GM21737 (cell line): ENCODE results near the gene PRKAG1.

Experiments
- ATAC-seq: cut with Tn5 transposase; IDR thresholded peaks from one replicate; pipeline ENCODE4 v1.9.1; 2021; ENCODE audit warnings: mild to moderate bottlenecking, moderate library complexity; ENCODE audit not compliant: unreplicated experiment

The PRKAG1 gene

DNA sequence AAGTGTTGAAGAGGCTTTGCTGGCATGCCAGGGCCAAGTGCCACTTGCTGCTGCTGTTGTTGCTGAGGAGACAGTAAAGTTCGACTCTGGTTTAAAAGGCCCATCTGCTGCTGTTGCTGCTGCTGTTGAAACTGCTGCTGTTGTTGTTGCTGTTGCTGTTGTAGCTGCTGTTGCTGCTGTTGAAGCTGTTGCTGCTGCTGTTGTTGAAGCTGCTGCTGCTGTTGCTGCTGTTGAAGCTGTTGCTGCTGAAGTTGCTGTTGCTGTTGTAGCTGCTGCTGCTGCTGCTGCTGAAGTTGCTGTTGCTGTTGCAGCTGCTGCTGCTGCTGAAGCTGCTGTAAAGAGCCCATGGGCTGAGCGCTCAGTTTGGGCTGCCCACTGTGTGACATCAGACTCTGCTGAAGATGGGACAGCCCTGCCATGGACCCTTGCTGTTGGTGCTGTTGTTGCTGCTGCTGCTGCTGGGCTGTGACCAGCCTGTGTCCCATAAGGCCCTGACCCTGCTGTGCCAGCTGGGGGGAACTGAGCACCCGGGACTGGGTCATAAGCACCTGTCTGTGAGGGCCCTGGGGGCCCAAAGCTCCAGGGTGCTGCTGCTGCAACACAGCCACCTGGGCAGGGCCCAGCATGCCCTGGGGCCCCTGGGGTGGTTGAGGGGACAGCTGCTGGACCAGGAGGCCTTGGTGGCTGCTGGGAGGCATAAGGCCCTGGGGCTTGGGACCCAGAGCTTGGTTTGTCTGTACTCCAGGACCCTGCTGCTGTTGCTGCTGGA is 14.3 kb upstream of the PRKAG1 start:
- no peak for ATAC-seq

DNA sequence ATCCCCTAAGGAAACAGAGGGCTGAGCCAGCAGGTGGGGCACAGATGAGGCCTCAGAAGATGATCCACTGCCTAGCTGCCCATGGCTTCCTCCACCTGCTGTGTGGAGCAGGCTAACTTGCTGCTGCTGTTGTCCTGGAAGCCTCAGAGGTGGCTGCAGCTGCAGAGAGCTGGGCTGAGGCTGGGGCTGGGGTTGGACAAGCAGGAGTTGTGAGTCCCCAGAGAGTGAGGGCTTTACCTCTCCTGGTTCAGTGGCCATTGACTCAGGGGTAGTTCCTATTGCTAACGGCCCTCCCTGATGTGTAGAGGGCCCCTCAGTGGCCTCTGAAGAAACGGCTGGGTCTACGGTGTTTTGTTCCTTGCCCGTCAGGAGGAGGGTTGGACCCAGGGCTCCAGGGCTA is 13.7 kb upstream of the PRKAG1 start:
- no peak for ATAC-seq

DNA sequence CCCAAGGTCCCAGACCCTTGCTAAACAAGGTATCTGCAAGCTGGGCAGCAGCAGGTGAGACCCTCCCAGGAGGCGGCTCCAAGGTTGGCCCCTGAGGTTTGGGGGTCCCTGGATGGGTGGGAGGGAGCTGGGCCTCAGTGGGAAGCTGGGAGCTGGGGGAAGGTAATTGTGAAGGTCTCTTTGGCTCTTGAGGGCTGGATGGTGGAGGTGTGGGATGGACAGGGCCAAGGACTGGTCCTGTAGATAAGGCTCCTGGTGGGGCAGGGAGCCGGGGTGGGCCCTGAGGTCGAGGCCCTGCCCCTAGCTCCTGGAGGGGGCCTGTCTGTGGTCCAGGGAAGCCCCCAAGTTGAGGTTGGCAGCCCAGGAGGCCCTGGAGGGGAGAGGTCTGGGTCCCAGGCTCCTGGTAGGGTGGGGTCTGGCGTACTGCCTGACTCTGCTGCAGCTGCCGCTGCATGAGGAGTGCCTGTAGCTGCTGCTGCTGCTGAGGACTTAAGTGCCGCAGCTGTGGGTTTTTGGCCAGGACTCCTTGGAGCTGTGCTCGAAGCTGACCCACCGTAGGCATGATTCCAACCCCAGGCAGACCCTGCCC is 13.1 kb upstream of the PRKAG1 start:
- ATAC-seq = no peak

DNA sequence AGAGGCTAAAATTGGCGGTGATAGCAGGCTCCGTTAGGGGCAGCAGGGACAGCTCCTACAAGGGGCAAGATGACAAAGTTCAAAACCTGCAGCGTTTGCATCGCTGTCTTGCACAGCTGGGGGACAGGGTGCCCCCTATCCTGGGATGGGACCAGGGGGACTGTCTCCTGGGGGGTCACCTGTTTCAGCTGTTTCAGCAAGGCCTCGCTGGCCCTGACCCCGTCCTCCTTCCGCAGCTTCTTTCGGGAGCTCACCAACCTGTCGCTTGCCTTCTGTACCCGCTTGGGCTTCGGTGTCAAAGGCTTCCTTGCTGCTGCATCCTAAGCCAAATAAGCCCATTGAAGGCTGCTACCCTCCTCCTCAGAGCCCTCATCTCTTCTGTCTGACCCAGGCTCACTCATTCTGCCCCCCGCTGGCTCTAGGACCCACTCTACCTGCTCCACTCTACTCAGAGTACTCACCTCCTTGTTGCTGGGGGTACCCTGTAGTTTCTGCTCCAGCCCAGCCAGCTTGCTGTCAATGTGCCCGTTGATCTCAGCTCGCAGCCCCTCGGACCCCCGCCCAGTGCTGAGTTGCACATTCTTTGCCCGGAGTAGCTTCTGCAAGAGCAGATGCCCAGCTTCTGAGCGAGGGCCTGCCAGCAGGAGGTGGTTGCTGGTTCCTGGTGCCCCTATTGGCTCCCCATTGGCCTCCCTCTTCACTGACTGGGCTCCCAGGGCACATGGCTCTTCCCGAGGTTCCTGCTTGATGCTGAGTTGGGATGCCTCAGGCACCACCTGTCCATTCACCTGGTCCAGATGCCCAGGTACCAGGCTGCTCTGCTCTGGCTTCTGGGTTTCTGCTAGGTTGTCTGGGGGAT is 12.4 kb upstream of the PRKAG1 start:
- no peak for ATAC-seq

DNA sequence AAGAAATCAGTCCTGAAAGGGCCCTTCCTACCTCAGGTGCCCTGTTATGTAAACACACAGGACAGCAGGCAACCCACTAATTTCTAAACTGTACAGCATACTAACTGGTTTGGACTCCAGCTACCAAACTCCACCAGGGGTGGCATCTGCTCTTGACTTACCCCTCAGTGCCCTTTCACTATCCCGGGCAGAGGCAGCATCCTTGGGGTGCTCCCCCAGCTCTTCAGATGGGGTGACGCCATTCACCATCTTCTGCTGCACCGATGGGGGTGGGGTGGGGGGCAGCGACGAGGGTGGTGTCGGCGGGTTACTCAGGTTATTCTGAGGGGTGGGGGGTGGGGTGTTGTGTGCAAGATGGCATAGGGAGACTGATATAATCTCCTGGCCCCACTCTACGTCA is 11.5 kb upstream of the PRKAG1 start:
- ATAC-seq = no peak

DNA sequence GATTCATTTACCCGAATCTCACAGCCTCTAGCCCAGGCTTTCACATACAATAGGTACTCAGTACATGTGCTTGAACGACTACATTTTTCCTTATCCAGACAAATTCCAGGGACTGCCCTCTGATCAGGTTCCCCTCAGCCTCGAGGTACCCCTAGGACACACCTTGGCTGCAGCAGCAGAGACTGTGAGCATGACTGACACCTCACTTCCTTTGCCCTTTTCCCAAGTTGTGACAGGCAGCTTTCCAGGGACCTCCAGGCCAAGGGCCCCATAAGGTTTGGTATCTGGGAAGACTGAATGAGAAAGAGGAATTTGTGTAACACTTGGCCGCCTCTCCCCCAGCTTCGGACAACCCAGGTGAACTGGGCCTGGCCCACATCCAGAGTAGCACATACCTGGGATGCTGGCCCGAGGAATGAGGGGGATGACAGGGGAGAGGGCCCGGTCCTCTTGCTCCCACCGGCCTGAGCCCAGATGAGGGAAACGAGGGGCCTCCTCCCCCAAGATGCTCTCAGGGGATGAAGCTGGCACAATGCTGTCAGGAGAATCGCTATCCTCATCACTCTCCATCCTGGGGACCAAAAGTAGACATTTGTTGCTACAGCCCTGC is 10.2 kb upstream of the PRKAG1 start:
- ATAC-seq = no peak

- ATAC-seq = no peak
Measured at GRCh38 chr12:49027846-49028555, 9.4 kb upstream of the PRKAG1 start.

- no peak for ATAC-seq
Measured at GRCh38 chr12:49026678-49027480, 8.3 kb upstream of the PRKAG1 start.

DNA sequence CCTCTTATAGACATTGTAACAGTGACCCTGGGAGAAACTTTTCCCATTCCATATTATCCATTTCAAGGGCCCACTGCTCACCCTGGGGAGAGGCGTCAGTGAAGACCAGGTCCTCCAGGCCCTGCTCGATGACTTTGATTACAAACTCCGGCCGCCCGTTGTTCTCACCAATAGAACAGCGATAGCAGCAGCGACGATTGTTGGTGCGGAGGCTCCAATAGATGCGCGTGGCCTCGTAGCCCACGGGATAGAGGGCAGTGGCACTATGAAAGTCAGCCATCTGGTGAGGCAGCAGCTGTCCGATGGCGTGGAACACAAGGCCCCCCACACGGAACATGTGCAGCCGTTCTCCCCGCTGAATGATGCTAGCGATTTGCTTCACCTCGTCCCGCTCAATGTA is 7.5 kb upstream of the PRKAG1 start:
- ATAC-seq = no peak

DNA sequence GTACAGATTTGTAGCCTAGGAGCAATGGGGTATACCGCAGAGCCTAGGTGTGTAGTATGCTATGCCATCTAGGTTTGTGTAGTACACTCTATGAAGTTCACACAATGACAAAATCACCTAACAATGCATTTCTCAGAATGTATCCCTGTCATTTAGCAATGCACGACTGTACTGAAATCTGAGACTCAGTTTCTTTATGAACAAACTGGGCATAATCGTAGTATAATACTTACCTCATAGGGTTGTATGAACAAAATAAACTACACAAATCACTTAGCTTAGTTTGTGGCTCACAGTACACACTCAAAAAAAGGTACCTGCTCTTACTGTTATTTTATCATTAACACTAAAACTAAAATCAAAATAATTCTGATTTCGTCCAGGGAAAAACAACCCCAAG is 6.9 kb upstream of the PRKAG1 start:
- no peak for ATAC-seq

- no peak for ATAC-seq
Measured at GRCh38 chr12:49024543-49024942, 6.0 kb upstream of the PRKAG1 start.

- no peak for ATAC-seq
Measured at GRCh38 chr12:49023812-49024211, 5.2 kb upstream of the PRKAG1 start.

DNA sequence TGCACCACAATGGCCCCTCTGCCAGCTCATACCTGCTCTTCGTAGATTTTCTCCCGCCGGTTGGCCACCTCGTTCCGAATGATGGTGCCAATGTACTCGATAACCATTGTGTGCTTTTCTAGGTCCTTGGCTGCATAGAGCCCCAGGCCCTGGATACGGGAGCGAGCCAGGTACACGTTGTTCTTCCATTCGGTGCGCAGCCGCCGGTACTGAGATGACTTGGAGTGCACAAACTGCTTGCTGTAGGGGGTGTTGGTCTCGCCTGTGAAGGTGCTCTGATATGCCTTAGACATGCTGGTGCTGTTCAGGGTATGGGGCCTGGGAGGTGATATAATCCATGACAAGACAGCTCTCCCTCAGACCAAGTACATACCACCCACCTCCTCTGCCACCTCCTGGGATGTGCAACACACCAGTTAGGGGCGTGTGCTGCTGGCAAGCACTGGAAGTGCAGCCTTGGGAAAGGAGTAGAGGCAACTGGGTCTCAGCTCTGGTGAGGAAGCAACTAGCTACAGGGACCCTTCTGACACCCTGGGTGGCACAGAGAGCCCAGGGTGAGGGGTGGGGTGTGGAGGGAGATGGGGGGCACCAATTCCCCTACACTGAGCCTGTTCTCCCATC is 4.1 kb upstream of the PRKAG1 start:
- no peak for ATAC-seq

- no peak for ATAC-seq
Measured at GRCh38 chr12:49021292-49021915, 2.8 kb upstream of the PRKAG1 start.

DNA sequence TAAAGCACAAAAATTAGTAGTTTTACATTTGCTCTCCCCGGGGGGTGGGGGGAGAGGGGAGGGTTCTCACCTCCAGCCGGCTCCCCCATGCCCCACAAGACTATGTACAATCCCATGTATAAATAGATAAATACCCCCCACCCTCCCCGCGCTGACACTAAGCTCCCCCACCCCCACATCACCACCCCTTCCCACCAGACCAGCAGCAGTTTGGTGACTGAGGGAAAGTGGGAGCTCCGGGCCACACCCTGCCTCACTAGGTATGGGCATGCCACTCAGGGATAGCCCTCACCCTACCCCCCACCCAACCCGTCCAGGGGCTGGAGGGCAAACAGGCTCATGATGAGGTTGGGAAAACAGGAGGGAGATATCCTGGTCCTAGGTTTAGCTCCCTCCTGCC is 1.9 kb upstream of the PRKAG1 start:
- no peak for ATAC-seq

DNA sequence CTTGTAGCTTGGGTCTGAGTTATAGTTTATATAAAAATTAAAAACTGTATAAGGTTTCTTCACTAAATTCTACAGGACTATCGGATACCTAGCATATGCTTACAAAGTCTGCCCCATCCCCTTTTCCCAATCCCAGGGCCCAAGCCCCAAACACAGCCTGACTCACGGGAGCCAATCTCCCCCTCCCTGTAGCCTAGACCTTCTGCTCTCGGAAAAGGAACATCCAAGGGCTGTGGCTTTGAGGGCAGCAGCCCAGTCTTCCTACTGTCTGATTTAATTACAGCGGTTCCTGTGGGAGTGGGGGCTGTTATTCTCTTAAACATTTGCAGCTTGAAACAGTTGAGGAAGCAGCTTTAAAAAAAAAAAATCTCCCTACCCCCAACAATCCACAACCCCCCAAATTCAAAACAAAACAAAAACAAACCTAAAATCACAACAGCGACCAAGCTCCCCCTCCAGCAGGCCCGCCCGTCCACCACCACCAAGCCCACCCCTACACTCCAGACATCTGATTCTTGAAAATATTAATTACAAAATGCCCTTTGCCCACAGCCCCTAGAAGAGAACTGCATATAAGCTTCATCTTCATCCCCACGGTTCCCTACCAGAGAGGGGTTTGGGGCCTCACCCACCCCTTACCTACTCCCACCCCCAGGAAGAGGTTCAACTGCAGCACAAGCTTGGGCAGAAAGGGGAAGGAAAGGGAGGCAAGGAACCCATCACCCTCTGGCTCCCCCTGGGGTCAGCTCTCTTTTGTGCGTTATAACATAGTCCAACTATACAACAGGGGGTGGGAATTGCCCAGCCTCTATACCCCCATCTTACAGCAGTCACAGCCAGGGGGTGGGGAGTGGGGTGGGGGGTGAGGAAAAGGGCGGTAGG is 1.1 kb upstream of the PRKAG1 start:
- no peak for ATAC-seq

DNA sequence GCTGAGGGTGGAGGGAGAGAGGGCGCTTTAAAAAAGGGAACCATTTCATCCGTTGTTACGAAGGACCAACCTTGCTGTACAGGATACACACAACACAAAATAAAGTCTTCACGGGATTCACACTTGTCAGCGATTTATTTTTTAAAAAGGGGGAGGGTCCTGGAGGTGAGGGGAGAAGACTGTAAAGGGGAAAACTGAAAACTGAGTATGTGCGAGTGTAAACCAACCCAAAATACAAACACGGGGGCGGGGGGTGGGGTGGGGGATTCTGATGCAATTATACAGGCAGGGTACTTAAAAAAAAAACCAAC is 499 bp upstream of the PRKAG1 start:
- ATAC-seq = no peak

- ATAC-seq = peak; percentile 16
Measured at GRCh38 chr12:49017891-49018260, 700 bp downstream of the PRKAG1 start.
